Measurements from ENCODE around the gene NCKAP5.

The NCKAP5 gene

DNA sequence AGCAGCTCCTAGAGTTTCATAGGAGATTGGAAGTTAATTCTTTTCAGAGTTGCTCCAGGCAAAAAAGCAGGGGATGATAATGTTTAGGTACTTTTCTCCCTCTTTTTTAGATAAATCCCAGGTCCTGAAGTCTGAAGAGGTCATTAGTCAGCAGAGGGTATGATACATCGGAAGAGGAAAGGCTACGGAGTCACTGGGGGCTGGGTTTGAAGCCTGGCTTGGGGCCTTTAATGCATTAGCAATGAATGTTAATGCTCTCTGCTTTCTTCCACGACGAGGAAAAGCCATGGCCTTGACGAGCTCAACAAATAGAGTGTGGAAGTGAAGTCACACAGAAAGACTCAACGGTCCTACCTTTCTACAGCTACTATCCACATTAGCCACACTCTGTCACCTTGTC, 235.1 kb downstream of the NCKAP5 start:
- DNase-seq (ENCODE audit: low read depth): no peak

DNA sequence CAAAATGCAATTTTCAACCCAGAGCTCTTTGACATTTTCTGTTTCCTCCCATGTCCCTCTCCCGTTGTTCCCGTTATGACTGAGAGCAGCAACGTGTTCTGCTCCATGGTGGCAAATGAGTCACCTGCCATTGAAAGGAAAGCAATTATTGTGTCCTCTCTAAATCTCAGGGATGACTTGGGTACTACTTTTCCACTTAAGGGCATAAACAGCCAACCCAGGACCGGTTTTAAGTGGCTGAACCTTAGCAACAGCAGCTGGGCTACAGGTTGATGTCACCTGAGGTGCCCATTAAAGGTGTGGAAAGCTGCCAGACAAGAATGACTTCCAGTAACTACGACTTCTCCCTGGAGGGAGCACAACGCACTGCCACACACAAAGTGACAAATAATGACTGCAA, 236.8 kb downstream of the NCKAP5 start:
- no peak for DNase-seq (ENCODE audit: low read depth)

DNA sequence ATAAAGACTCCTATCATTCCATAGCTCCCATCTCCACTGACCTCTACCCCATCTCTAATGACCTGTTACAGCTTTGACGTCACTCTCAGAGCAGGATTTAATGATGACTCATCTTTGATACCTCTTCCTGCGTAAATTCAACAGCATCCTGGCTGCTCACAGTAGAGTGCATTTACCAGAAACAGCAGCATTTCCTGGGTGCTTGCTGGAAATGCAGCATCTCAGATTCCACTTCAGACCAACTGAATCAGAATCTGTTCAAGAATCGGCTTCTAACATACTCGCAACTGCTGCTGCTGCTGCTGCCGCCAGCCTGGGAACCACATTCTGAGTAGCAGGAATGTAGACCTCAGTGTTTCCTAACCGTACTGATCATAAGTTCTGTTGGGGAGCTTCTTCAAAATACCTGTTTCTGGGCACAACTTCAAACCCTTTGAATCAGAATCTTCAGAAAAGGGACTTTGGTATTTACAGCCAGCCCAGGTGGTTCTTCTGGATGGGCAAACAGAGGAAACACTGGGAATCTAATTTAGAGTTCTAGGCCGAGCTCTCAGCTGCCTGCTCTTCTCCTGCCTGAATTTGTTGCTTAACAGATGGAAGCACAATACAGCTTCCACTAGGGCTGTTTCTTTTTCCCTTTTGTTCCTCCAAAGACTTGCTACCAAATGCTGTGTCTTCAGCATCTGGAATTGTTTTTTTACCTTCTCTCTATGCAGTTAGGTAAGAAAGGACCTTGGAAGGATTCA, 241.4 kb downstream of the NCKAP5 start:
- no peak for DNase-seq (ENCODE audit: low read depth)

DNA sequence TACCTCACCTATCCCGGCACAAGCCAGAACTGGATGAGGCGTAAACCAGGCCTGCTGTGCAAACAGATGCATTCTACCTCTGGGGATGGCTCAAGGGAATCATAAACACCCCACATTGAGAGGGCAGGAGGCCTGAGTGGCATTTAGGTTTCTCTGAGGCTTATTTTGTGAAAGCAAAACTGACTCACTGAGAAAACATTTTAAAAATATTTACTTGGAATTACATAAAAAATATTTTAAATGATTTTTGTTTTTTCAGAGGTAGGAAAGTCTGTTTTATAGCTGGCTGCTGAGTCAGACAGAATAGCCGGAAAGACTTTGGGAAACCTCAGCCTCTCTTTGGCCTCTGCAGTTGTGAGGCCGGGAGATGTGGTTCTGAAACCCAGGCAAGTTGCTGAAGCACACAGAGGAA, 244.1 kb downstream of the NCKAP5 start:
- DNase-seq (ENCODE audit: low read depth): no peak

DNA sequence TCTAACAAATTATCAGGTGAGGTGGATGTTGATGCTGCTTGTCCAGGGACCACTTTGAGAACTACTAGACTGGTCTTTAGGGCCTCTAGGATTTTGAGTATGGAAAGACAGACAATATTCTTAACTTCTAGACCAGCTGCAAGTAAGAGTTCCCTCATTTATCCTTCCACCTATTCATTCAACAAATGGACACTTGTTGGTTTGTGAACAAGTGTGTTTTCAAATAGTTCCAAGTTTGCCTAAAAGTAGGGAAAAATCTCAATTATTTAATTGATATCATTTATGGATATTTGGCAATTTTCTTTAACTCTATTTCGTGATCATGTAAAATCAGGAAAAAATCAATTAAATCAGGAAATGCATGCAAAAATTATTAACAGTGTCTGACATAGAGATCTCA, 245.4 kb downstream of the NCKAP5 start:
- no peak for DNase-seq (ENCODE audit: low read depth)

DNA sequence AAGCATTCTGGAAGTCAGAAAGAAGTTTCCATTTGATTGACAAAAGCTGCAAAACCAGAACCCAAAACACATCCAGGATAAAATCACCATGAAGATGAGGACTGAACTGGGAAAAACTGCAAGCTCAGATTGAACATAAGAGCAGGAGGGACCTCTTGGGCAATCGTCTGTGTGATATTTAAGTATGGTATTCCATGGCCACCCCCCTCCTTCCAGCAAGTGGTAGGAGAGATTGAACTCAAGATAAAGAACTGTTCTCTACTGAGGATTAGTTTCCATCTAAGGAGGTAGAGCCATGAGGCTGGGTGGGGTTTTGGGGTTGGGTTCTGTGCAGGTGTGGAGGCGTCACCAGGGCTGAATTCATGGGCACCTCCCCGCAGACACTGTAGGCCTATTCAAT, 251.1 kb downstream of the NCKAP5 start:
- DNase-seq (ENCODE audit: low read depth): no peak

DNA sequence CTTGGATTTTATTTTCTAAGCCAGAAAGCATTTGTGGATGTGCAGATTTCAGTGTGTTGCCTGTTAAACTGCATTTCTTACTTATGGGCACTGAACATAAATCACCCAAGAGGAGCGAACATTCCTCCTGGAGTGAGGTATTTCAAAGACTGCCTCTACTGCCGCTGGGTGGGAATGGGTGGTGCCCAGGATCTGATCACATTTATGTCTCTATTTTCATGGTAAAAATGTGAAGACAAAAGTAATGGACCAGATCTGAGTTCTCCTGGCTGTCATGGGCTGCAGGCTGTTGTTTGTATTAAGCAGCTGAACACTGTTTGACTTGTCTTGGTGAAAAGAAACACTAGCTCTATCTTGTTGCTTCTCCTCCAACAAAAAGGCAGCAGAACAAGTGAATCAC, 251.7 kb downstream of the NCKAP5 start:
- DNase-seq (ENCODE audit: low read depth): no peak

DNA sequence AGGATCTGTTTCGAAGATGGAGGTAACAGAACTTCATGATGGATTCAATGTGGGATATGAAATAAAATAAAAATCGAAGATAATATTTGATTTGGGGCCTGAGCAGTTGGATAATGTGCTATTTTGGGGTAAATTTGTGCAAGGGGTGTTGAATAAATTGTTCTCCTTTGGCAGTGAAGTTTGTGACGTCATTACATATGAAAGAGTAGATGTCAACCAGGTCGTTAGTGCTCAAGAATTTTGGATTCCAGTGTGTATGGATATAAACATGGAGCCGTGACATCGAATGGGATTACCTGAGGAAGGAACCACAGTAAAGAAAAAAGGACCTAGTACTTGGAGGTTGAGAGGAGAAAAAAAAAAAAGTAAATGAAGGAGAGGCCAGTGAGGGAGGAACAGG, 253.0 kb downstream of the NCKAP5 start:
- no peak for DNase-seq (ENCODE audit: low read depth)

DNA sequence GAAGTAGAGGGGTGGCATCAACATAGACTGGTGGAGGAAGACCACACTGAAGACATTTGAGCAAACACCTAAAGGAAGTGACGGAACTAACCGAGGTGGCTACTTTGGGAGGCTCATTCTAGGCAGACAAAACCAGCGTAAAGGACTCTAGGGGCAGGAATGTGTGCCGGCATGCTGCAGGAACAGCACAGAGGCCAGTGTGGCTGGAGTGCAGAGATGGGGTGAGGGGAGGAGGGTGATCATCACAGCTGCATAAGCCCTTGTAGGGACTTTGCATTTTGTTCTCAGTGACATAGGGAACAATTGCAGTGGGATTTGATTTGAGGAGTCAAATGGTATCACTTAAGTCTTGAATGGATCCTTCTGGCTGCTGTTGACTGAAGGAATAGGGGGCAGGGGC, 253.5 kb downstream of the NCKAP5 start:
- DNase-seq (ENCODE audit: low read depth): no peak

DNA sequence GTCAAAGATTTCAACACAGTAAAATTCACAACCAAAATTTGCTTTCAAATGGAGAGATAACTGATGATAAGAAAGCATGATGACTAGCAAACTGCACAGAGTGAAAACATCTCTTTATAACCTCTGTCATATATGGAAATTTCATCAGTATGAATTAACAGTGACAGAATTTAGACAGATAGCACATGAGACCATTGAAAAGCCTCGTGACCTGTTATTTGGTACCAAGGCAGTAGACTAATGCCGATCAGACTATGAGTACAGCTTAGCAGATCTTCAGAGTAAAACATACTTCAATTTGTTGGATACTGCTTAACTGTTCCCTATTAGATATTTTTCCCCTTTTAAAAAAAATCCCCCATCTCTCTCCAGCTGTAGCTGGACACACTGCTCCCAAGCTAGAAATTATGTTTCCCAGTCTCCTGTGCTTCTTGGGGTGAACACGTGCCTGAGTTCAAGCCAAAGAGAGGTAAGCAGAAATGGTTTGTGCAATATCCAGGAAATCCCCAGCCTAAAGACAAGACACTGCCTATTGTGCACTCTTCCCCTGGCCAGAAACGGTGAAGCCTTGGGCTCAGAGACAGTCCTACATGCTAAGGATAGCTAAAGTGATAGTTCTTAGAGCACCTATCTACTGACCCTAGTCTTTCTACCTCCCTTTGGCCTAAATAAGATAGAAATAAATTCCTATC, 256.1 kb downstream of the NCKAP5 start:
- DNase-seq (ENCODE audit: low read depth): no peak

DNA sequence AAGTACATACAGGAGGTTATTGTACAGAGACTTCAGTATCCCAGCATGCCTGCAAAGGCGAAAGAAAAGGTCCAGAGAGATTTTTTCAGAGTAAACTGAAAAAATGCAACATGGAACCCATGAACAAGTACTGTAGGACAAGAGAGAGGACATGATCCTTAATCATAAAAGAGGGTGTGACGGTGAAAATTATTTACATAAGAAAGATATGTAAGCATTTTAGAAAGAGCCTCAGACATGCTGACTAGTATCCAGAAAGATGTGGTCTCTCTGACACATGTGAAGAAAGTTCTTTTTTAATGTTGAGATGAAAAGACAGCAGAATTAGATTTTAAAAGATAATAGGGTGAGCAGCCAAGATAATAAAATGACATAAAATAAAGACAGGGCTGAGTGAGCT, 262.0 kb downstream of the NCKAP5 start:
- no peak for DNase-seq (ENCODE audit: low read depth)

DNA sequence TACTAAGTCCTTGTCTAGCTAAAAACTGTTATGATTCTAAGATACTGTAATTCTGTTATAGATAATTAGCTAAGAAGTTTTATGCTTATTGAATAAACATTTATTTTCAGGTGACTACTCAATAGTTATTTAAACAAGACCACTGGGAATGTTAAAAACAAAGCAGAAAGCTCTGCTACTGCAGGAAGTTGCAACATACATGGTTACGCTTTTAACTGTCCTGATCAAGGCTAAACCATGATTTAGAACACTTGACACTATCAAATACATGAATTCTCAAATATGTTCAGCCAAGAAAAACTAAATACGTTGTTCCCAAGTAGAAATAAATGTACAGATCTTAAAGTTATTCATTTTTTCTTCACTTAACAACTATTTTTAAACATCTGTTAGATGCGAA, 263.9 kb downstream of the NCKAP5 start:
- DNase-seq (ENCODE audit: low read depth): no peak

DNA sequence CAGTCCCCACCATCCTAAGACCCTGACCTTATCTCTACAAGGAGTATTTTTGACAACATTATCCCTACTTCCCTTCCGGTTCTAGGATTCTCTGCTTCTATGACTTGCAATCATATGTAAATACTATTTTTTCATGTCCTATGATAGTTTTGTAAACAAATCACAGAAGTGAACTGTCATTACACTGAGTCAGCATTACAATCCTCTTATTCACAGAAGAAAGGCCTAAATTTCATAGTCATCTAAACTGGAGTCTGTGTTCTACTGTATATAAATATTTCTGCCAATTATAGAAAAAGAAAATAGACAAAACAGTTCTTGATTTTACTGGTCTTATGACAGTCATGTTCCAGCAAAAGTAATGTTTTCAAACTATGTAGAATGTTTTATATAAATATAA, 265.1 kb downstream of the NCKAP5 start:
- DNase-seq (ENCODE audit: low read depth): no peak

DNA sequence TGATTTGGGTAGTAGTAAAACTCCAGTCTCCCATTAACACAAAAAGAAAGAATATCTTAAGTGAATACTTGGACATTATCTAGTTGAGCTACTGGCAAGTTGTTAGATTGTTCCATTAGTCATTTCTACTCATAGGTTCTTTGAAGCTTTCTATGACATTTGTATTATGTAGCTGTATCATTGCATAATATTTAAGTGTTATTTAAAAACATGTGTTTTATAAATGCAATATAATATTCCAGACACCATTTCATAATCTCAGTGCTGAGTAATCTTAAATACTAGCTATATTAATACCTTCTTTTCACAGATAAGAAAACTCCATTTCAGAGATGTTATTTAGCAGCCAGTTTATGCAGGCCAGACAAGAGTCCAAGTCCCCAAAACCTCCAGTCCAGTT, 271.9 kb downstream of the NCKAP5 start:
- no peak for DNase-seq (ENCODE audit: low read depth)

DNA sequence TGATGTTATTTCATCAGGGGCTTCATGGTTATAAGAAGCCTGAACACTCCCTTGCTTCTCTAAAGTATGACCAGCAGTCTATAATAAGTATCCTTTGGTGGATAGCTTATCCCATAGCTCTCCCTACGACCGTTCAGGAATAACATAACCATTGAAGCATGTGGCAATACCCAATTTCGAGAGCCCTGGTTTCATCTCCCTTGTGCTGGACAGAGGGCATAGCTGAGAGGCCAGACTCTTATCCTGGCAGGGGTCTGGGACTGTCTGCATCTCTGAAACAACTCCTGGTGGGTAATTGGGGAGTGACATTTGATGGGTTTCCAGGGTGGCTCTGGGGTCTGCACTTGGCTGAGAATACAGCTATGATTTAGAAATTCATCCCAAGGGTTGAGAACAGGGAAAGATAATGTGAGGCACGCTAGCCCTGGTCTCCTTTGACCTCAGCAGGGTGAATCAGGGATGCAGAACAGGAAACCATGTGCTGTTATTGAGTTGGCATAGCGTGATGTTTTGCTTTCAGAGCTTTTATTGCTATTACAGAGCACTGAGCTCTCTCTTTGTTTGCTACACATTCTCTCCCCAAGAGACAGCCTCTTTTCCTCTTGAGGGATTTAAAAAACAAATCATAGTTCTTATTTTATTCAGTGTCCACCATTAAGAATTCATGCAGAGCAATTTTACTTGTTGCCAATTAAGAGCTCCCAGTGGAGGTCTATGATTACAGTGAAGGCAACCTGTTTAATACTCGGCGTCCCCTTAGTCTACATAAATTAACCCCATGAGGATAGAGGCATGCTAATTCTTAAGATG, 274.5 kb downstream of the NCKAP5 start:
- no peak for DNase-seq (ENCODE audit: low read depth)

DNA sequence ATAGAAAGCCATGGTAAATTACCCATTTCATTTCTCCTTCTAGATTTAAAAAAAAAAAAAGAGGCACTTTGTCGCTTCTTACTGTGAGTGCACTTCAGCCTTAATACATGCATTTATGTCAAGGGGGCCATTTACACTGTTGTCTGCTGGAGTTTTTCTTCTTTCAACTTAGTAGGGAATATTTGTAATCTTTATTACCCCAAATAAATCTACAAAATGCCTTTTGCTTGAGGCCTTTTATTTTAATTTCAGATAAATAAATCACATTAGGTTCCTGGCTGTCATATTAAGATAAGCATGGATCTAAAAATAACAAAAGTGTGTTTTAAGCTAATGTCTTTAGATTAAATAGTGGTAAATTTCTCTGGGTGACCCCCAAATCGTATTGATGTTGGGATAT, 276.0 kb downstream of the NCKAP5 start:
- DNase-seq (ENCODE audit: low read depth): no peak

DNA sequence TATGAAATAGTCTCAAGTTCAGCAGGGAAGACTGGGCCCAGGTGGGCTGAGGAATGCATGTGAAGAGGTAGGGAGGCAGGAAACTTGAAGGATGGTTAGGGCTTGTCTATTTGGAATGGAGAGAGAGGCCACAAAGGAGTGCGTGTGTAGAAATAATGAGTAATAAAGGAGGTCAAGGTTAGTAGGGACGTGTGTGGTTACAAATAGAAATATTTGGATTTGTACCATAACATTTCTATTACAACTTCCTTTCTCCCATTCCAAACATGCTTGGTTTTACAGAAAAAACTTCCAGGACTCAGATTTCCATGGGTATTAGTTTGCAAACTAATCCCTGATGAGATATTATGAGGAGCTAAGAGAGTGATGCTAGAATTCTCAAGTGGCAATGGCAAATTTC, 280.6 kb downstream of the NCKAP5 start:
- DNase-seq (ENCODE audit: low read depth): no peak

DNA sequence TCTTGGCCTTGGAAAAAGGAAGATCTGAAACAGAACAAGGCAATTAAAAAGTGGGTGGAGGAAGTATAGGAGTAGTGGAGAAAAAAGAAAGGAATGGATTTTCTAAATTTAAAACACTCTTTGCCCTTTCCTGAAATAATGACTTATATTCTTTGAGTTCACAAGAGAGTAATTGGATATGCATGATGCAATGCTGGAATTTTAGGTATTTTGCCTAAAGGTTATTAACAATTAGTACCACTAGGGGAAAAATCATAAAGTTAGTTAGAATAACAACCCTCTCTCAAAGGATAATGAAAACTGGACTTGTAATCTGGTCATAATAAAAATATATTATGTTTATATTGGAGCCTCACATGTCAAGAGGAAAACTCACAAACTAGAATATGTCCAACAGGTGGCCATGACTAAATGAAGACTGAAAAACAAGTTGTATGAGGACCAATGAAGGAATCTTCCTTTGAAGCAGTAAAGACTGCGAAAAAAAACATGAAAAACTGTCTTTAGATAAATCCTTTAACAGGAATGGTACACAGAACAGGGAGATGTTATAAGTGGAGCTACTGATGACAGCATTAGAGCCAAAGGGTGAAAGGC, 281.8 kb downstream of the NCKAP5 start:
- DNase-seq (ENCODE audit: low read depth): no peak

DNA sequence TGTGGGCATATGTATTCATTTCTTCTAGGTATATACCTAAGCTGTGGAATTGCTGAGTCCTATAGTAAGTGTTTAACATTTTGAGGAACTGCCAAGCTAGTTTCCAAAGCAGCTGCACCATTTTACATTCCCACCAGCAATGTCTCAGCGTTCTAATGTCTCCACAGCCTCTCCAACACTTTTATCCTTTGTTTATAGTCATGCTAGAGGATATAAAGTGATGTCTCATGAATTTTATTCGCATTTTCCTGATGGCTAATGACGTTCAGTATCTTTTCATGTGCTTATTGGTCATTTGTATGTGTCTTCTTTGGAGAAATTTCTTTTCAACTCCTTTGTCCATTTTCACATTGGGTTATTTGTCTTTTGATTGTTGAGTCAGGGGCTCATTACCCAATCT, 295.2 kb downstream of the NCKAP5 start:
- DNase-seq (ENCODE audit: low read depth): no peak

DNA sequence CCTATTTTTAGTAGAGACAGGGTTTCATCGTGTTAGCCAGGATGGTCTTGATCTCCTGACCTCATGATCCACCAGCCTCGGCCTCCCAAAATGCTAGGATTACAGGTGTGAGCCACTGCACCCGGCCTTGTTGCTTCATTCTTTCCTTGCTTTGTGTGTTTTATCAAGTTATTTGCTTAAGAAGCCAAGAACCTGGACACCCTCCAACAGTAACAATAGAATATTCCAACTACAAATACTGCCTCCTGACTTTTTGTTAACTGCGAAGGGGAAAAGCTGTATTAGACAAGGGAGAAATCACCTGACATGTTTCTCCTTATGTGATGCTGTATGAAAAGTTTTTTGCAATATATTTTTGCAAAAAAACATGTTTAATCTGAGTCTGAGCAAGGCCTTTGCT, 297.2 kb downstream of the NCKAP5 start:
- no peak for DNase-seq (ENCODE audit: low read depth)

DNA sequence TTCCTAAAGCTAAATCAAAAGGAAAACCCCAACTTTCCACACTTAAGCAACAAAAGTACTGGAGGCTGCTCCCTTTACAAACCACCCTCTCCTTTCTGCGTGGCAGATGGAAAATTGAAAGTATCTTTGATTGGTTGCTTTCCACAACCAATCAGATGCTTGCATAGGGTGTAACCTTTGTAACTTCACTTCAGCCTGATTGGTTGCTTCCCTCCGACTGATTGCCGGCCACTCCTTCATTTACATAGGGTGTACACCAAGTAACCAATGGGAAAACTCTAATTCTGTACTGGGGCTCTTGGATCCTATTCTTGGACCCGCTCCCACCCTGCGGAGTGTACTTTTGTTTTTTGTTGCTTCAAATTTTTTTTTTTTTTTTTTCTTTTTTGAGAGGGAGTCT, 297.7 kb downstream of the NCKAP5 start:
- DNase-seq (ENCODE audit: low read depth): no peak

DNA sequence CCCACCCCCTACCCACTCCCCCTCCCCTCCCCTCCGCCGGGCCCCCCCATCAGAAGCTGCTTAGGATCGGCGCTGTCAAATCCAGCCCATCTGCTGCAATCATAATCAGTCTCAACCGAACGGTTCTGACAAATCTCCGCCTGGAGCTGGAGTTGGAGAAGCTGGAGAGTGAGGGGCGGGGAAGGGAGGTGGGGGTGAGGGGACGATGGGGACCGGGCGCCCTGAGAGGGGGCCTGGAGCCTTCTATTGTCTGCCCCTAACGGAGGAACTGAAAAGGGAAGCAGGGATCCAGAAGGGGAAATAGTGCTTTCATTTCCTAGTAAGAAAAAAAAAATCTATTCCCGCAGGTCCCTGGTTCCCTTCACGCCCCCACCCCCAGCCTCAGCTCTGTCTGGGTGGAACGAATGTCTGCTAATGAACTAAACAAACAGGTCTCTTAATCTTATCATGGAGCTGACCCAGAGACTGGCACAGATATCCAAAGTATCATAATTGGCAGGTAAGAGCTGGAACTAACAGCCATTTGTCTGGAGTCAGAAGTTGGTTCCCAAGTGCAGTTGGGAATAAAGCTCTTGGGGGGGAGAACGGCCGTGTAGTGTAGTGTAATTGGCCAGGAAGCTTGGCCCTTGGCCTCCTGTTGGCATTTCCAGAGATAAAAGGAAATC, 301.2 kb downstream of the NCKAP5 start:
- DNase-seq (ENCODE audit: low read depth): no peak
